ENCODE results near the gene C1orf141.

The C1orf141 gene

DNA sequence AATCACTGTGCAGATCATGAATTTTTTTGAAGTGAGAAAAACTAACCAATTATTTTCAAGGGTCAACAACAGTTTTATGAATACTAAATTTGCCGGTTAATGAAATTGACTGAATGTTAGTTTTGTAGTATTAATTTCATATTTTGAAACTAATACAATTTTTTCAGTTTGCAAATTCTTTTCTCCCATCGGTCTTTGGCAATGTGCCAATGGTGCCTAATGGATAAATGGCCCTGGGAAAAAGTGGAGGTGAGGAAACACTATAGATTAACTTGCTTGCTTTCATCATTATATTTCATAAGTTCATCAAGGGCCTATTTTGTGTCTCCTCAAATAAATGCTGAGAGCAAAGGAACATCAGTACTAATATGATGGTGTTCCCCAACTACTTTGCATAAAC, 4.1 kb downstream of the C1orf141 start:
- no peak for TF ChIP-seq POLR2A (IDR thresholded peaks at IDR 0.05; ENCODE audit: low read depth, low read length)
- DNase-seq (ENCODE audit: insufficient read length, low spot score) = no peak
- no peak for FAIRE-seq

DNA sequence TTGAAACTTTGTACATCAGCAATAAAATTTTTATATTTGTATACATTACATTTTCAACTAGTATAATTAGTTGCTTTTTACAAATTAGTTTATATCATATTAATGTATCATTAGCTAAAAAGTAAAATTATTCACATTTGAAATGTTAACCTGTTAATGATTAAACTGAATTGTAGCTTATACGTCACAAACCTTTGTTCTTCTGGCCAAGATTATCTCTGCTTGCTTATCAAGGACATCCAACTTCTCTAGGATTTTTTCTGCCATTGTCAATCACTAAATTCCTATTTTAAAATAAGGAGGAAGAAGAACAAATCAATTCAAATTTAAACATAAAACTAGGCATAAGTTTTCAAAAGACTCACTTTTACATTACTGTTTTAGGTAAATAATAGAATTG, 7.8 kb downstream of the C1orf141 start:
- FAIRE-seq = no peak
- no peak for TF ChIP-seq POLR2A (IDR thresholded peaks at IDR 0.05; ENCODE audit: low read depth, low read length)
- no peak for DNase-seq (ENCODE audit: insufficient read length, low spot score)

DNA sequence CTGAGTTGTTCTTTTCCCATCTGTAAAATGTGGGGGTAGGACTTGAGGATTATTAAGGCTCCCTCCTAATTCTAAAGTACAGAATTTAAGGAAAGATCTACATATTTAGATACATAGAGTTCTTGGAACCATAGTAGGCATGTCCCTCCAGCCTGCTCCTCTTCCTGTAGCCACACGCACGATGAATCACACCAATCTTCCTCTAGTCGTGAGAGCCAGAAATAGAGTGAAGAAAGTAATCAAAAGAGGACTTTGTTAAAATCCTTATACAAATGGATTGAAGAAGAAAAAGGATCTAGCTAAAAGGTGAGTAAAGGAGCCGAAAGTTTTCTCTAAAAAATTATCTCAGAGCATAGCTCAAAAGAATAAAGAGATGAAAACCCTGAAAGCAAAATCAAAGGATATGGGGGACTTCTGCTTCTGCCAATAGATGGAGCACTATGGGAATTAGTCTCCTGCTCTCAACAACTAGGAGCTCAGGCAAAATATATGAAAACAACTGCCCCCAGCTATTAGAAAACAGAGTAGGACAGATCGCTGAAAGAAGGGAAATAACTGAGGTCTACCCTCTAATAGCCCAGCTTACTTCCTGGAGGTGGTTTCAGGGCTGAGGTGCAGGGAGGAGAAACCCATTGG, 8.5 kb downstream of the C1orf141 start:
- DNase-seq (ENCODE audit: insufficient read length, low spot score) (no peak), FAIRE-seq (no peak)
- TF ChIP-seq POLR2A (IDR thresholded peaks at IDR 0.05; ENCODE audit: low read depth, low read length) = no peak

DNA sequence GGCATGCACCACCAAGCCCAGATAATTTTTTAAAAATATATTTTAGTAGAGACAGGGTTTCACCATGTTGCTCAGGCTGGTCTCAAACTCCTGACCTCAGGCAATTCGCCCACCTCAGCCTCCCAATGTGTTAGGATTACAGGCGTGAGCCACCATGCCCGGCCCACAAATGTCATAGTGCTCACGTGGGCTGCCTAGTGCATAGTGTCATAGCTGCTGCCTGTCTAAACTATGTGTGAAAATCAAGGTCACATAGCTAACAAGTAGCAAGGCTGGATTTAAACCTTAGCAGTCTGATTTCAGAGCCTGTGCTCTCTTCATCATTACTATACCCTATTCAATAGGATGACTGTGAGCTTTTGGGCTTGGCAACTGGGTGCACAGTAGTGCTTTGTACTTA, 10.3 kb downstream of the C1orf141 start:
- FAIRE-seq (no peak), DNase-seq (ENCODE audit: insufficient read length, low spot score) (no peak)
- TF ChIP-seq POLR2A (IDR thresholded peaks at IDR 0.05; ENCODE audit: low read depth, low read length) = no peak

DNA sequence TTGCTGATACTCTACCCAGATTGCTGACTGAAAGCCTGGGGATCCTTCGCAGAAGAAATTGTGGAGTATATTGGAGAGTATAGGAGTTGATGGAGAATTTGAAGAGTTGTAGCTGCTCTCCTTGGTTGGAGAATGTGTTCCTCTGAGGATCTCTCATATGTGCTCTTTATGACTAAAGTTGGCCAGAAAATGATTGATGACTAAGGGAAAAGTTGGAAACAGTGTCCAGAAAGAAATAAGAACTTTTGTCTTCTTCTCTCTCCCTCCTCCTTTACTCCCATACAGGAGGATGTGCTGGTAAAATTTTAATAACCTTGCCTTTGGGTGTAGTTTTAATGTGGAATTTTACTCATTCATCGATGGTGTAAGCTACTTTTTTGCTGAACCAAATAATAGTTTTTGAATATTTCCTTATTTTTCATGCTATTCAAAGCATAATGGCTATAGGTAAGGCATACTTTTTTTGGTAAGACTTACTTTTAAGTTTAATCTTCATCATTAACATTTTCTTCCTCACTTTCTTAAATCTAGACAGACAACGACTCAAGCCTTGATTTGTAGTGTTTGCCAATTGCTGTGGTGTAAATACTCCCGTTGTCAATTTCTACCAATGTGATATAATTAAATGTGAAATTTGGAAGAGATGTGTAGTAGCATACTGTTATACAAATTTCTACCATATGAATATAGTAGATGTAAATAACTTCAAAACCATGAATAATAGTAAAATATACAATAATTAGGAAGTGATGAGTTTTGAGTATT, 13.7 kb downstream of the C1orf141 start:
- no peak for FAIRE-seq
- DNase-seq (ENCODE audit: insufficient read length, low spot score) = no peak
- TF ChIP-seq POLR2A (IDR thresholded peaks at IDR 0.05; ENCODE audit: low read depth, low read length) = no peak

DNA sequence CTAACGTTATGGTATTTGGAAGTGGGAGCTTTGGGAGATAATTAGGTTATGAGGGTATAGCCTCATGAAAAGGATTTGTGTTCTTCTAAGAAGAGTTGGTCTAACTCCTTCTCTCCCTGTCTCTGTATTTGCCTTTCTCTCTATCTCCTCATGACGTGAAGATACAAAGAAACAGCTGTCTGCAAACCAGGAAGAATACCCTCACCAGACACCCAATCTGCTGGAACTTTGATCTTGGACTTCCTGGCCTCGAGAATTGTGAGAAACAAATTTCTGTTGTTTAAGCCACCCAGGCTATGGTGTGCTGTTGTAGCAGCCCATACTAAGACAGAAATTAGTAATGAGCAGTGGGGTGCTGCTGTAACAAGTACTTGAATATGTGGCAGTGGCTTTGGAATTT, 16.1 kb downstream of the C1orf141 start:
- TF ChIP-seq POLR2A (IDR thresholded peaks at IDR 0.05; ENCODE audit: low read depth, low read length) = no peak
- DNase-seq (ENCODE audit: insufficient read length, low spot score) = no peak
- no peak for FAIRE-seq

DNA sequence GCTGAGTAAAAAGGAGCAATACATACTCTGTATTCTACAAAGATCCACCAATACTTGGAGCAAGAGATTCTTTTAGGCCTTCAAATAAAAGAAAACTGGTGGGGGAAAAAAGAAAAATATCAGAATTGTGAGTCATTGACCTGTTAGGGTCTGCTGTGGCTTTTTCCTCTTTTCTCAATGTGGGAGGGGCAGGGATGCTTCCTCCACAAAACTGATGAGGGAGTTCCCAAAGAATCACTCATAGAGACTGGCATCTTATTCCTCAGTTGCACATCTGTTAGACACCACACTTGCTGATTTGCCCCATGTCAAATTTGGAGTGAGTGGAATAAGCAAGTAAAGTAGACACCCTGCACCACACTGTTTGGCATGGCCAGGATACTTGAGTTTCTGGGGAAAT, 16.6 kb downstream of the C1orf141 start:
- TF ChIP-seq POLR2A (IDR thresholded peaks at IDR 0.05; ENCODE audit: low read depth, low read length) = no peak
- no peak for DNase-seq (ENCODE audit: insufficient read length, low spot score)
- FAIRE-seq = no peak

DNA sequence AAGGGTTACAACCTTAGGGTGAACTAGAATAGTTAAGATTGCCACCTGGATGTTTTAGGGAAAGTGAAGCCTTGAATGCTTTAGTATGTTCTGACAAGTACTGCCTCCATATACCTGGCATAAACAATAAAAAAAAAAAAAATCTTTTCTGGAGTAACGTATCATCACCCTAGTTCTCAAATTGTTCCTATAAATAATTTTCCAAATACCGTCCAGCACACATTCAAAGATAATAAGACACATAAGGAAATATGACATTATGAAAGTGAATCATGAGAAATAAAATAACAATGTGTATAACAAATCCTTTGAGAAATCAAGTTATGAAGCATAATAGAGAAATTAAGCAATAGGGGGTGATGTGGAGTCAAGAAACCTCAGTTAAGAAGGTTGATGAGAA, 20.6 kb downstream of the C1orf141 start:
- no peak for DNase-seq (ENCODE audit: insufficient read length, low spot score)
- FAIRE-seq = no peak
- TF ChIP-seq POLR2A (IDR thresholded peaks at IDR 0.05; ENCODE audit: low read depth, low read length) = no peak

DNA sequence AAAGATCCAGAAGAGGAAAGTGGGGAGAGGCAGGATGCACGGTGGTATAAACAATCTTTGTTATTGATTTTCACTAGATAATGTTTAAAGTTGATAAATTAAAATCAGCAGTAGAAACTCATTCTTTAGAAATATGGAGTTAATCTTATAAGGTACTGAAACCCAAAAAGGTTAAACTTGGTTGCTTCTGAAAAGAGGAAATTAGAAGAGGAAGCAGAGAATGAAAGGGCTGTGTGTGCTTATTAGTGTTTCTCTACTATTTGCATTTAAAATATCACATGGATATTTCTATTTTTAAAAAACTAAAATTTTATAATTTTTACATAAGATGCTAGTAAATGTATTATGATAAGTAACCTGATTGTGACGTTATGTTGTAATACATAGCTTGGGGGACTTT, 24.4 kb downstream of the C1orf141 start:
- DNase-seq (ENCODE audit: insufficient read length, low spot score) = no peak
- TF ChIP-seq POLR2A (IDR thresholded peaks at IDR 0.05; ENCODE audit: low read depth, low read length) = no peak
- no peak for FAIRE-seq

DNA sequence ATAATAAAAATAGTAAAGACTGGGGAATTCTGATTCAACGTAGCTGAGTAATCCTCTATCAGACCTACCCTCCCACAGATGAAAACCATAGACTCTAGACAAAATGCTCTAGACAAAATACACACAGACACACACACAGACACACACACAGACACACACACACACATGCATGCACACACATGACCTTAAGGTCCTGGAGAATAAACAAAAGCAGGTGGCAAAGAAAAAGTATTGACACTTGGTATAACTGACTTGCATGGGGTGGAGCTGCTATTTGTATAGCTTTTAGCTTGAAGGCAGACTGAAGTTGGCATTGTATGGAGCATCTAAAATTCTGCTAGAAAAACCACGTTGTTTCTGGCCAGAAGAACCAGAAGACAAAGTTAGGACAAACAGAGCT, 29.3 kb downstream of the C1orf141 start:
- FAIRE-seq = no peak
- DNase-seq (ENCODE audit: insufficient read length, low spot score) = no peak
- TF ChIP-seq POLR2A (IDR thresholded peaks at IDR 0.05; ENCODE audit: low read depth, low read length) = no peak

DNA sequence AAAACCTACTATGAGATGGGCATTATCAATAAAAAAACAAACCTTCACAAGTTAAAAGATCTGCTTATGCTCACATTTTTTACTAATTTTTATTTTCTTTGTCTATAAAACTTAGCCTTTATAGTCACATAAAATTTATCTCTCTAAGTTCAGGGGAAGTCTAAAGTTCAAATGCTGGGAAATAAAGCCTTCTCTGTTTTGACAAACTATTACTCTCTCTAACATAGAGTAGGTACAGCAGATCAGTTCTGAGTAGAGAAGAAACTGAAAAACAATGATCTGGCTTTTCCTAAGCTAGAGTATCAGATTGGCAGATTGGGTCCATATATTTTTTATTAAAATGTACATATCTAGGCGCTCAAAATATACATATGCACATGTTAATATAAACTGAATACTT, 31.2 kb downstream of the C1orf141 start:
- DNase-seq (ENCODE audit: insufficient read length, low spot score) = no peak
- no peak for TF ChIP-seq POLR2A (IDR thresholded peaks at IDR 0.05; ENCODE audit: low read depth, low read length)
- FAIRE-seq = no peak

DNA sequence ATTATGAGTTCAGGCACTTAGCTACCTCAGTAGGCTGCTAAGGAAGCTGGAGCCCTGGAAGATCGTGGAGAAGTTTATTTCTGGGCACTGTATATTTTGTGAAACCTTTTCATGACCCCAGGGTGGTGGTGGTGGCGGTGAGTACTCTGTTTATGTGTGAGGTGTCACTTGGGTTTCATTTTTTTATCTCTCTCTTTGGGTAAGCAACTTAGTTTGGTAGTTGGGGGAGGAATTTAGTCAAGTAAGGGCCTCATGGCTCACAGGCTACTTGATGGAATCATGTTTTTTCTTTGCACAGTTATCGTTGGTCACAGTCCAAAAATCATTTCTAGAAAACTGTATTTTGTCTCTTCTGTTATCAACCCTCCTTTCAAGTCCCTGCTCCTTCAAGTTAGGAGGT, 33.9 kb downstream of the C1orf141 start:
- peak; percentile 6 for FAIRE-seq
- no peak for DNase-seq (ENCODE audit: insufficient read length, low spot score)
- TF ChIP-seq POLR2A (IDR thresholded peaks at IDR 0.05; ENCODE audit: low read depth, low read length) = no peak

DNA sequence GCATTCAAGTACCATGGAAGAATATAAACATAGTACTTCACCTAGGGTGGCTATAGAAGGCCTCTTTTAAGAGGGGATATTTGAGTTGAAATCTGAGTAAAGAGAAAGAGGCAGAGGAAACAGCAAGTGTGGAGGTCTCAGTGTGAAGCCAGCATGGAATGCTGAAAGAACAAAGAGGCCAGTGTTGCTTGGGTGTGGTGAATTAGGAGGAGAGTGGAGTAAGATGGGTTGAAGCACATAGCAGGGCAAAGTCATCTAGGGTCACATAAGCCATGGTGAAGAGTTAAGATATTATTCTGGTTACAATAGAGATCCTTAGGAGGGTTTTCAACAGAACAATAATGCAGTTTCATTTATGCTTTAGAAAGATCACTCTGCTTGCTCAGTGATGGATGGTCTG, 37.5 kb downstream of the C1orf141 start:
- DNase-seq (ENCODE audit: insufficient read length, low spot score) (no peak), FAIRE-seq (peak; percentile 84)
- no peak for TF ChIP-seq POLR2A (IDR thresholded peaks at IDR 0.05; ENCODE audit: low read depth, low read length)

DNA sequence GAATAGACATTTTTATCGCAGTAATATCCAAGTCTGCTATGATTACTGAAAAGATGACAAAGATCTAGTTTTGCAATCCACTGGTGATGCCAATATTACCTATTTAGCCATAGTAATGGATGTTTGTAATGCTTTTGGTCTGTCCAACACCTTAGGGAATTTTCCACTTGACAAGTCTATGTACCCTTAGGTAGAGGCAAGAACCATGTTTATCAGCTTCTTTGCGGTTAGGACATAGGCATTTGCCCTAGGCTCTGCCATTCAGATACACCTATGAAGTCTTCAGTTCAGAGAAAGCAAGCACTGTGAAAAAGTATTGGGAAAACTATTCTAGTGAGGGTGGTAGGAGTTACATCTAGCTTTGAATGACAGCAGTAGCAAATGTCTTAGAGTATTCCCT, 40.6 kb downstream of the C1orf141 start:
- TF ChIP-seq POLR2A (IDR thresholded peaks at IDR 0.05; ENCODE audit: low read depth, low read length) = no peak
- no peak for DNase-seq (ENCODE audit: insufficient read length, low spot score)
- no peak for FAIRE-seq

DNA sequence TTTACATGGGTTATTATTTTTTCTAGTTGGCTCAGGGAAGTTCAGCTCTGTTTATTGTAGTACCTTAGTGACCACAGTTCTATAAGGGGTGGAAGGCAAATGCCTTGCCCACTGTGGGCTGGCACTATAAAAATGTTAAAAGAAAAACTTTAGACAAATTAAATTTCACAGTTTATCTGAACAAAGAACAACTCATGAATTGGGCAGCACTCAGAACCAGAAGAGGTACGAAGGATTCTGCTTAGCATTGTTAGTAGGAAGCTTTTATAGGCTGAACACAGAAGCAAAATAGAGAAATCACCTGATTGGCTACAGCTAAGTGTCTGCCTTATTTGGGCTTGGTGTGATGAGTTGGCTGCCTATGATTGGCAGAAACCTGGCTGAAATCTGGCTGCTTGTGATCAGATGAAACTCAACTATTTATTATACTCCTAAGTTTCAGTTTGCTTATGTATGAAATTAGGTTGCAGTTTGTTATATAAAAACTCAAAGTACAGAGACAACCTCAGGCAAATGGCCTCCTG, 45.0 kb downstream of the C1orf141 start:
- DNase-seq (ENCODE audit: insufficient read length, low spot score) (no peak), FAIRE-seq (no peak)
- TF ChIP-seq POLR2A (IDR thresholded peaks at IDR 0.05; ENCODE audit: low read depth, low read length) = no peak

Data from H54 (cell line).